ENCODE results near the gene POTEG. TPM values are rescaled to one million over a fixed set of nuclear protein-coding genes. Genes with fewer than 3 reads are reported as not detected.
"Not testable (repeated sequence)": the region's sequence is repeated elsewhere in the genome, so short reads cannot be mapped to it uniquely, and the experiment has no call there.

Gene POTEG
- total RNA-seq, 2 donors from 2014 or later = not detected

DNA sequence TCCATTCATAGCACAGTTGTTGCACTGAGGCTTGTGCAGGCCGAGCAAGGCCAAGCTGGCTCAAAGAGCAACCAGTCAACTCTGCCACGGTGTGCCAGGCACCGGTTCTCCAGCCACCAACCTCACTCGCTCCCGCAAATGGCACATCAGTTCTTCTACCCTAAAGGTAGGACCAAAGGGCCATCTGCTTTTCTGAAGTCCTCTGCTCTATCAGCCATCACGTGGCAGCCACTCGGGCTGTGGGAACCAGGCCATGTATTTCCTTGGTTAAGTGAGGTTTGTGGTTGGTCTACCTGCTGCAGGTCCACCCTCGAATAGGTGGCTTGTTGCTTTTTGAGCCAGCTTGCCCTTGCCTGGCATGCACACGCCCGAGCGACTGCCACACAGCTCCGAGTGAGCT lies 39.4 kb downstream of the POTEG start:
- not testable (repeated sequence) for H3K27me3 ChIP-seq (ENCODE audit: control insufficient read depth, insufficient read depth, low read length, poor library complexity, severe bottlenecking); H3K27ac ChIP-seq (ENCODE audit: low read depth, low read length); H3K4me3 ChIP-seq (ENCODE audit: low read length); H3K9ac ChIP-seq (ENCODE audit: extremely low read depth, low read length, poor library complexity, severe bottlenecking); H3K4me1 ChIP-seq (ENCODE audit: control insufficient read depth, insufficient read depth, low read length); H3K27ac Mint-ChIP-seq; DNase-seq; H3K9me3 ChIP-seq (ENCODE audit: control insufficient read depth, low read length); H3K4me1 Mint-ChIP-seq; H3K4me3 Mint-ChIP-seq; H3K36me3 ChIP-seq (ENCODE audit: control insufficient read depth, insufficient read depth, low read length); H3K9me3 Mint-ChIP-seq; H3K27me3 Mint-ChIP-seq (ENCODE audit: insufficient read depth); H3K36me3 Mint-ChIP-seq (ENCODE audit: low read depth)
- 90 to 95% methylated on average over 4 of the region's 12 CpGs for WGBS, 2 experiments (ENCODE audit: insufficient coverage in 1 of 2, insufficient read length in 1 of 2)

DNA sequence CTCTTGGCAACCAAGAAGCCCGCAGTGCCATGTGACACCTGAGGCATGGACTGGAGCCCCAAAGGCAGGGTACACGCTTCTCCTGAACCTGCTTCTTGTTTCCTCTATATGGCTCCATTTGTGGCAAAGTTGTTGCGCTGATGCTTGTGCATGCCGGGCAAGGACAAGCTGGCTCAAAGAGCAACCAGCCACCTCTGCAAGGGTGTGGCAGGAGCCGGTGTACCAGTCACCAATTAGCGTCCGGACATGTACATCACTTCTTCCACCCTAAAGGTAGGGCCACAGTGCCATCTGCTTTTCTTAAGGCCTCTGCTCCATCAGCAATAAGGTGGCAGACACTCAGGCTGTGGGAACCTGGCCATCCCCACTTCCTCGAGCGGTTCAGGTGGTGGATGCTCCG lies 43.9 kb downstream of the POTEG start:
- not testable (repeated sequence) for H3K27me3 ChIP-seq (ENCODE audit: control insufficient read depth, insufficient read depth, low read length, poor library complexity, severe bottlenecking); H3K4me1 ChIP-seq (ENCODE audit: control insufficient read depth, insufficient read depth, low read length); H3K4me3 ChIP-seq (ENCODE audit: low read length); H3K36me3 Mint-ChIP-seq (ENCODE audit: low read depth); H3K4me3 Mint-ChIP-seq; DNase-seq; H3K36me3 ChIP-seq (ENCODE audit: control insufficient read depth, insufficient read depth, low read length); H3K9me3 ChIP-seq (ENCODE audit: control insufficient read depth, low read length); H3K27ac Mint-ChIP-seq; H3K9me3 Mint-ChIP-seq; H3K27ac ChIP-seq (ENCODE audit: low read depth, low read length); H3K4me1 Mint-ChIP-seq; H3K27me3 Mint-ChIP-seq (ENCODE audit: insufficient read depth); H3K9ac ChIP-seq (ENCODE audit: extremely low read depth, low read length, poor library complexity, severe bottlenecking)
- 80 to 81% methylated on average over 4 to 8 of the region's 10 CpGs for WGBS, 2 experiments (ENCODE audit: insufficient coverage in 1 of 2, insufficient read length in 1 of 2)

DNA sequence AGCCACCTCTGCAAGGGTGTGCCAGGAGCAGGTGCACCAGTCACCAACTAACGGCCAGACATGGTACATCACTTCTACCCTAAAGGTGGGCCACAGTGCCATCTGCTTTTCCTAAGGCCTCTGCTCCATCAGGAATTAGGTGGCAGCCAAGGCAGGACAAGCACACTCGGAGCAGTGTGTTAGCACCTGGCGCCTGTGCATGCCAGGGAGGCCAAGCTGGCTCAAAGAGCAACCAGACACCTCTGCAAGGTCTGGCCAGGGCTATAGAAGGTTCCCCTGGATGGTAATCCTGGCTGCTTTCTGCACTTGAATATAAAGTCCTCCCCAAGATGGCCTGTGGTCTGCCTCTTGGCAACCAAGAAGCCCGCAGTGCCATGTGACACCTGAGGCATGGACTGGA lies 45.4 kb downstream of the POTEG start:
- H3K27ac Mint-ChIP-seq; H3K36me3 Mint-ChIP-seq (ENCODE audit: low read depth); H3K27me3 Mint-ChIP-seq (ENCODE audit: insufficient read depth); H3K4me3 Mint-ChIP-seq; H3K4me1 ChIP-seq (ENCODE audit: control insufficient read depth, insufficient read depth, low read length); H3K36me3 ChIP-seq (ENCODE audit: control insufficient read depth, insufficient read depth, low read length); H3K27ac ChIP-seq (ENCODE audit: low read depth, low read length); H3K4me3 ChIP-seq (ENCODE audit: low read length); DNase-seq; H3K9me3 Mint-ChIP-seq; H3K9me3 ChIP-seq (ENCODE audit: control insufficient read depth, low read length); H3K27me3 ChIP-seq (ENCODE audit: control insufficient read depth, insufficient read depth, low read length, poor library complexity, severe bottlenecking); H3K9ac ChIP-seq (ENCODE audit: extremely low read depth, low read length, poor library complexity, severe bottlenecking); H3K4me1 Mint-ChIP-seq: not testable (repeated sequence)
- WGBS, 2 experiments (ENCODE audit: insufficient coverage in 1 of 2, insufficient read length in 1 of 2) = 70 to 83% methylated on average over 2 to 3 of the region's 4 CpGs

DNA sequence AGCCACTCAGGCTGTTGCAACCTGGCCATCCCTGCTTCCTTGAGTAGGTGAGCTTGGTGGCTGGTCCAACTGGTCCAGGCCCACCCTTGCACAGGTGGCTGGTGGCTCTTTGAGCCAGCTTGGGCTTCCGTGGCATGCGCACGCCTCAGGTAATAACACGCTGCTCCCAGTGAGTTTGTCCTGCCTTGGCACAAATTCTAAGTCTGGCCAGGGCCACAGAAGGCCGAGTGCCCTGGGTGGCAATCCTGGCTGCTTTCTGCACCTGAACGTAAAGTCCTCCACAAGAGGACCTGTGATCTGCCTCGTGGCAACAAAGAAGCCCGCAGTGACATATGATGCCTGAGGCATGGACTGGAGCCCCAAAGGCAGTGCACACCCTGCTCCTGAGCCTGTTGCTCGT lies 47.1 kb downstream of the POTEG start:
- not testable (repeated sequence) for H3K9ac ChIP-seq (ENCODE audit: extremely low read depth, low read length, poor library complexity, severe bottlenecking); H3K27ac ChIP-seq (ENCODE audit: low read depth, low read length); DNase-seq; H3K27me3 ChIP-seq (ENCODE audit: control insufficient read depth, insufficient read depth, low read length, poor library complexity, severe bottlenecking); H3K9me3 Mint-ChIP-seq; H3K4me3 ChIP-seq (ENCODE audit: low read length); H3K36me3 ChIP-seq (ENCODE audit: control insufficient read depth, insufficient read depth, low read length); H3K4me1 ChIP-seq (ENCODE audit: control insufficient read depth, insufficient read depth, low read length); H3K36me3 Mint-ChIP-seq (ENCODE audit: low read depth); H3K9me3 ChIP-seq (ENCODE audit: control insufficient read depth, low read length); H3K4me1 Mint-ChIP-seq; H3K27ac Mint-ChIP-seq; H3K27me3 Mint-ChIP-seq (ENCODE audit: insufficient read depth); H3K4me3 Mint-ChIP-seq
- WGBS, 2 experiments (ENCODE audit: insufficient coverage in 1 of 2, insufficient read length in 1 of 2) = 88 to 100% methylated on average over 1 to 8 of the region's 9 CpGs

DNA sequence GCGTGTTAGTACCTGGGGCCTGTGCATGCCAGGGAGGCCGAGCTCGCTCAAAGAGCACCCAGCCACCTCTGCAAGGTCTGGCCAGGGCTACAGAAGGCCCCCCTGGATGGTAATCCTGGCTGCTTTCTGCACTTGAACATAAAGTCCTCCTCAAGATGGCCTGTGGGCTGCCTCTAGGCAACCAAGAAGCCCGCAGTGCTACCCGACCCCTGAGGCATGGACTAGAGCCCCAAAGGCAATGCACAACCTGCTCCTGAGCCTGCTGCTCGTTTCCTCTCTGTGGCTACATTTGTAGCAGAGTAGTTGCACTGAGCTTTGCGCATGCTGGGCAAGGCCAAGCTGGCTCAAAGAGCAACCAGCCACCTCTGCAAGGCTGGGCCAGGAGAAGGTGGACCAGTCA lies 47.8 kb downstream of the POTEG start:
- H3K4me1 Mint-ChIP-seq; DNase-seq; H3K27ac ChIP-seq (ENCODE audit: low read depth, low read length); H3K27me3 ChIP-seq (ENCODE audit: control insufficient read depth, insufficient read depth, low read length, poor library complexity, severe bottlenecking); H3K4me3 Mint-ChIP-seq; H3K4me3 ChIP-seq (ENCODE audit: low read length); H3K36me3 ChIP-seq (ENCODE audit: control insufficient read depth, insufficient read depth, low read length); H3K27me3 Mint-ChIP-seq (ENCODE audit: insufficient read depth); H3K36me3 Mint-ChIP-seq (ENCODE audit: low read depth); H3K9ac ChIP-seq (ENCODE audit: extremely low read depth, low read length, poor library complexity, severe bottlenecking); H3K9me3 ChIP-seq (ENCODE audit: control insufficient read depth, low read length); H3K4me1 ChIP-seq (ENCODE audit: control insufficient read depth, insufficient read depth, low read length); H3K27ac Mint-ChIP-seq: not testable (repeated sequence)
- peaks cover 12% of the 10 kb centered on the region for H3K9me3 Mint-ChIP-seq
- WGBS, 2 experiments (ENCODE audit: insufficient coverage in 1 of 2, insufficient read length in 1 of 2) = 70% methylated on average over 2 of the region's 7 CpGs; no CpG with 5 or more reads in 1 of the 2 experiments

DNA sequence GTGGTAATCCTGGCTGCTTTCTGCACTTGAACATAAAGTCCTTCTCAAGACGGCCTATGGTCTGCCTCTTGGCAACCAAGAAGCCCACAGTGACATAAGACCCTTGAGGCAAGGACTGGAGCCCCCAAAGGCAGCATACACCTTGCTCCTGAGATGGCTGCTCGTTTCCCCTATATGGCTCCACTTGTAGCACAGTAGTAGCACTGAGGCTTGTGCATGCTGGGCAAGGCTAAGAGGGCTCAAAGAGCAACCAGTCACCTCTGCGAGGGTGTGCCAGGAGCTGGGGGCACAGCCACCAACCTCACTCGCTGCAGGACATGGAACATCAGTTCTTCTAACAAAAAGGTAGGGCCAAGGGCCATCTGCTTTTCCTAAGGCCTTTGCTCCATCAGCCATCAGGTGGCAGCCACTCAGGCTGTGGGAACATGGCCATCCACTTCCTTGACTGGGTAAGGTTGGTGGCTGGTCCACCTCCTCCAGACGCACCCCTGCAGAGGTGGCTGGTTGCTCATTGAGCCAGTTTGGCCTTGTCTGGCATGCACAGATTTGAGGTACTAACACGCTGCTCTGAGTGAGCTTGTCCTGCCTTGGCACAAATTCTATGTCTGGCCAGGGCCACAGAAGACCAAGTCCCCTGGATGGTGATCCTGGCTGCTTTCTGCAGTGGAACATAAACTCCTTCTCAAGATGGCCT lies 49.9 kb downstream of the POTEG start:
- WGBS, 2 experiments (ENCODE audit: insufficient coverage in 1 of 2, insufficient read length in 1 of 2) = 61% methylated on average over 2 of the region's 6 CpGs; no CpG with 5 or more reads in 1 of the 2 experiments
- H3K36me3 ChIP-seq (ENCODE audit: control insufficient read depth, insufficient read depth, low read length); H3K36me3 Mint-ChIP-seq (ENCODE audit: low read depth); H3K27ac ChIP-seq (ENCODE audit: low read depth, low read length); H3K4me1 ChIP-seq (ENCODE audit: control insufficient read depth, insufficient read depth, low read length); H3K4me1 Mint-ChIP-seq; H3K9ac ChIP-seq (ENCODE audit: extremely low read depth, low read length, poor library complexity, severe bottlenecking); H3K4me3 ChIP-seq (ENCODE audit: low read length); DNase-seq; H3K4me3 Mint-ChIP-seq; H3K27me3 Mint-ChIP-seq (ENCODE audit: insufficient read depth); H3K27ac Mint-ChIP-seq; H3K27me3 ChIP-seq (ENCODE audit: control insufficient read depth, insufficient read depth, low read length, poor library complexity, severe bottlenecking): not testable (repeated sequence)
- peaks cover 12% of the 10 kb centered on the region for H3K9me3 ChIP-seq (ENCODE audit: control insufficient read depth, low read length)
- H3K9me3 Mint-ChIP-seq = peaks cover 14% of the 10 kb centered on the region

DNA sequence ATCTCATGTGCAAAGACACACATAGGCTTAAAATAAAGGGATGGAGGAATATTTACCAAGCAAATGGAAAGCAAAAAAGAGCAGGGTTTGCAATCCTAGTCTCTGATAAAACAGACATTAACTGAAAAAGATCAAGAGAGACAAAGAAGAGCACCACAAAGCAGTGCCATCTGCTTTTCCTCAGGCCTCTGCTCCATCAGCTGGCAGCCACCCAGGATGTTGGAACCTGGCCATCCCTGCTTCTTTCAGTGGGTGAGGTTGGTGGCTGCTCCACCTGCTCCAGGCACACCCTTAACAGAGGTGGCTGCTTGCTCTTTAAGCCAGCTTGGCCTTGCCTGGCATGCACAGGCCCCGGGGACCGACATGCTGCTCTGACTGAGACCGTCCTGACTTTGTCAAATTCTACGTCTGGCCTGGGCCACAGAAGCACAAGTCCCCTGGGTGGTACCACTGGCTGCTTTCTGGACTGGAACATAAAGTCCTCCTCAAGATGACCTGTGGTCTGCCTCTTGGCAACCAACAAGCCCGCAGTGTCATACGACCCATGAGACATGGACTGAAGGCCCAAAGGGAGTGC lies 51.0 kb downstream of the POTEG start:
- H3K4me3 ChIP-seq (ENCODE audit: low read length); DNase-seq; H3K4me1 Mint-ChIP-seq; H3K27me3 ChIP-seq (ENCODE audit: control insufficient read depth, insufficient read depth, low read length, poor library complexity, severe bottlenecking); H3K9ac ChIP-seq (ENCODE audit: extremely low read depth, low read length, poor library complexity, severe bottlenecking); H3K27ac ChIP-seq (ENCODE audit: low read depth, low read length); H3K4me1 ChIP-seq (ENCODE audit: control insufficient read depth, insufficient read depth, low read length); H3K27ac Mint-ChIP-seq; H3K36me3 Mint-ChIP-seq (ENCODE audit: low read depth); H3K27me3 Mint-ChIP-seq (ENCODE audit: insufficient read depth); H3K4me3 Mint-ChIP-seq; H3K36me3 ChIP-seq (ENCODE audit: control insufficient read depth, insufficient read depth, low read length): not testable (repeated sequence)
- peaks cover 18% of the 10 kb centered on the region for H3K9me3 ChIP-seq (ENCODE audit: control insufficient read depth, low read length)
- no CpG with 5 or more reads among the region's 6 CpGs for WGBS, 2 experiments (ENCODE audit: insufficient coverage in 1 of 2, insufficient read length in 1 of 2)
- H3K9me3 Mint-ChIP-seq = peaks cover 17% of the 10 kb centered on the region
